ENCODE data around the gene PDE6D.

DNA sequence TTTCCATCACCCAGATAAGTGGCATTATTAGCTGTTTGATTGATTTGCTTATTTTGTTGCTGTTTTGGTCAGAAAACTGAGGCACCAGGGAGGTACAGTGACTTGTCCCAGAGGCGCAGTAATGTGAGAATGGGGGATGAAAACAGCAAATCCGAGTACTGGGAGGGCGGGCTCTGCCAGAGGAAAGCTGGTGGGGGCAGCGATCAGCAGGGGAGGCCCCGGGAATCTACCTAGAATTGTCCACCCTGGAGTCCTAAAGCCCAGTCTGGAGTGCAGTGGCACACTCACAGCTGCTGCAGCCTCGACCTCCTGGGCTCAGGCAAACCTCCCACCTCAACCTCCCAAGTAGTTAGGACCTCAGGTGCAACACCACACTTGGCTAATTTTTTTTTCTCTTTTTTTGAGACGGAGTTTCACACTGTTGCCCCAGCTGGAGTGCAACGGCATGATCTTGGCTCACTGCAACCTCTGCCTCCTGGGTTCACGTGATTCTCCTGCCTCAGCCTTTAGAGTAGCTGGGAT is 89.8 kb downstream of the PDE6D start:
- TF ChIP-seq, protein P1, sequence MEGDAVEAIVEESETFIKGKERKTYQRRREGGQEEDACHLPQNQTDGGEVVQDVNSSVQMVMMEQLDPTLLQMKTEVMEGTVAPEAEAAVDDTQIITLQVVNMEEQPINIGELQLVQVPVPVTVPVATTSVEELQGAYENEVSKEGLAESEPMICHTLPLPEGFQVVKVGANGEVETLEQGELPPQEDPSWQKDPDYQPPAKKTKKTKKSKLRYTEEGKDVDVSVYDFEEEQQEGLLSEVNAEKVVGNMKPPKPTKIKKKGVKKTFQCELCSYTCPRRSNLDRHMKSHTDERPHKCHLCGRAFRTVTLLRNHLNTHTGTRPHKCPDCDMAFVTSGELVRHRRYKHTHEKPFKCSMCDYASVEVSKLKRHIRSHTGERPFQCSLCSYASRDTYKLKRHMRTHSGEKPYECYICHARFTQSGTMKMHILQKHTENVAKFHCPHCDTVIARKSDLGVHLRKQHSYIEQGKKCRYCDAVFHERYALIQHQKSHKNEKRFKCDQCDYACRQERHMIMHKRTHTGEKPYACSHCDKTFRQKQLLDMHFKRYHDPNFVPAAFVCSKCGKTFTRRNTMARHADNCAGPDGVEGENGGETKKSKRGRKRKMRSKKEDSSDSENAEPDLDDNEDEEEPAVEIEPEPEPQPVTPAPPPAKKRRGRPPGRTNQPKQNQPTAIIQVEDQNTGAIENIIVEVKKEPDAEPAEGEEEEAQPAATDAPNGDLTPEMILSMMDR (IDR thresholded peaks at IDR 0.05 in 4 of 5, conservative IDR thresholded peaks at IDR 0.05 in 1 of 5): no peak
- TF ChIP-seq POLR2A (IDR thresholded peaks at IDR 0.05): no peak

All from gastrocnemius medialis (tissue), 4 donors.